Colon (tissue), 2 donors: ENCODE data around the gene S100A12.
"Not testable (repeated sequence)": the region's sequence is repeated elsewhere in the genome, so short reads cannot be mapped to it uniquely, and the experiment has no call there.

Experiments used
- FAIRE-seq: peaks from 2 replicates; lab custom pipeline; 2012; peaks lifted over from hg19 to GRCh38; lab: Jason Lieb, UNC
- donor health status: control.
- donor health status: control.

The S100A12 gene

GRCh38 chr1:153375511-153375910 lies at the start of gene S100A12:
S100A12 (minus strand) TSS chr1:153375621; CDS start chr1:153374592, 1,029 bp downstream.
- FAIRE-seq, result no peak

- no peak for FAIRE-seq
Measured at GRCh38 chr1:153422450-153423068, 47.1 kb upstream of the S100A12 start.

GRCh38 chr1:153420306-153420705 lies 44.9 kb upstream of the S100A12 start:
- FAIRE-seq, result no peak

GRCh38 chr1:153419436-153419793 lies 44.0 kb upstream of the S100A12 start:
- not testable (repeated sequence) for FAIRE-seq

GRCh38 chr1:153418758-153419435 lies 43.5 kb upstream of the S100A12 start:
- FAIRE-seq, result not testable (repeated sequence)

GRCh38 chr1:153417136-153417888 lies 41.9 kb upstream of the S100A12 start:
- no peak for FAIRE-seq

GRCh38 chr1:153415850-153416570 lies 40.6 kb upstream of the S100A12 start, which contains the start of gene S100A7A:
S100A7A (plus strand) TSS chr1:153416520; CDS start chr1:153418083, 1,563 bp downstream.
- FAIRE-seq, result no peak

GRCh38 chr1:153413961-153414360 lies 38.5 kb upstream of the S100A12 start:
- peak; percentile 58 for FAIRE-seq

- FAIRE-seq, result not testable (repeated sequence)
Measured at GRCh38 chr1:153407274-153407673, 31.9 kb upstream of the S100A12 start.

GRCh38 chr1:153405825-153406599 lies 30.6 kb upstream of the S100A12 start:
- not testable (repeated sequence) for FAIRE-seq

GRCh38 chr1:153404768-153405167 lies 29.3 kb upstream of the S100A12 start:
- no peak for FAIRE-seq

- FAIRE-seq, result no peak
Measured at GRCh38 chr1:153404086-153404635, 28.7 kb upstream of the S100A12 start.

GRCh38 chr1:153403421-153404085 lies 28.1 kb upstream of the S100A12 start:
- no peak for FAIRE-seq

- FAIRE-seq, result no peak
Measured at GRCh38 chr1:153402226-153402625, 26.8 kb upstream of the S100A12 start.

GRCh38 chr1:153401461-153401860 lies 26.0 kb upstream of the S100A12 start:
- FAIRE-seq, result no peak

GRCh38 chr1:153400244-153400643 lies 24.8 kb upstream of the S100A12 start:
- no peak for FAIRE-seq

- FAIRE-seq, result no peak
Measured at GRCh38 chr1:153399401-153400055, 24.1 kb upstream of the S100A12 start.

- no peak for FAIRE-seq
Measured at GRCh38 chr1:153397924-153398651, 22.7 kb upstream of the S100A12 start.
